CD14-positive monocyte (primary cell): ENCODE results near the gene MICU2. TPM values are rescaled to one million over a fixed set of nuclear protein-coding genes. Genes with fewer than 3 reads are reported as not detected.

Source experiments
- DNase-seq, 3 donors: peaks; one replicate each; pipeline ENCODE4 v3.0.0-alpha.2; 2011 to 2022
- H2AFZ ChIP-seq: 2 replicates; pipeline ENCODE4 v1.6.0; 2012; ENCODE audit warnings: mild to moderate bottlenecking, low read depth, low read length, inconsistent platforms; ENCODE audit not compliant: insufficient read depth, poor library complexity, severe bottlenecking
- H3K27ac ChIP-seq, 2 donors: 1 replicate in 1 of 2; 2 replicates in 1 of 2; pipeline ENCODE4 v1.5.1; 2012 to 2013; ENCODE audit warnings: low read length in 2 of 2, control low read depth in 1 of 2, inconsistent platforms in 1 of 2, low read depth in 1 of 2, mild to moderate bottlenecking in 1 of 2
- H3K27me3 ChIP-seq, 2 donors: one replicate each; pipeline versions ENCODE4 v1.6.0 to v1.6.1; 2011 to 2013; ENCODE audit warnings: low read length in 2 of 2; ENCODE audit not compliant: control insufficient read depth in 2 of 2, insufficient read depth in 2 of 2
- H3K36me3 ChIP-seq, 2 donors: replicated peaks in 1 of 2; 1 replicate in 1 of 2; 2 replicates in 1 of 2; pipeline versions ENCODE4 v1.5.1 to v1.6.1; 2012 to 2013; ENCODE audit warnings: low read length in 2 of 2, control low read depth in 1 of 2, inconsistent platforms in 1 of 2, mild to moderate bottlenecking in 1 of 2; ENCODE audit not compliant: insufficient read depth in 2 of 2, control insufficient read depth in 1 of 2
- H3K4me1 ChIP-seq, 2 donors: 1 replicate in 1 of 2; 2 replicates in 1 of 2; pipeline versions ENCODE4 v1.5.1 to v1.6.1; 2012 to 2013; ENCODE audit warnings: low read length in 2 of 2, control low read depth in 1 of 2, inconsistent platforms in 1 of 2, mild to moderate bottlenecking in 1 of 2, moderate library complexity in 1 of 2; ENCODE audit not compliant: insufficient read depth in 2 of 2, control insufficient read depth in 1 of 2
- H3K4me2 ChIP-seq: replicated peaks from 2 replicates; pipeline ENCODE3; 2012; ENCODE audit warnings: low read length, moderate library complexity, mild to moderate bottlenecking; ENCODE audit not compliant: poor library complexity, severe bottlenecking; ENCODE audit errors: extremely low read depth
- H3K4me3 ChIP-seq, 3 experiments: fragments of 200-600 bp in 1 of 3; sonication (generic) in 1 of 3; replicated peaks in 1 of 3; 1 replicate in 2 of 3; 2 replicates in 1 of 3; pipeline ENCODE4 v1.5.1; 2011 to 2013; ENCODE audit warnings: low read length in 3 of 3, mild to moderate bottlenecking in 3 of 3, control low read depth in 2 of 3, low read depth in 2 of 3, inconsistent platforms in 1 of 3, moderate library complexity in 1 of 3
- H3K79me2 ChIP-seq: 2 replicates; pipeline ENCODE4 v1.6.0; 2012; ENCODE audit warnings: mild to moderate bottlenecking, control low read depth, inconsistent platforms, low read length, moderate library complexity; ENCODE audit not compliant: insufficient read depth
- H3K9ac ChIP-seq: 2 replicates; pipeline ENCODE4 v1.6.0; 2017; ENCODE audit warnings: low read length, mild to moderate bottlenecking; ENCODE audit not compliant: insufficient read depth, poor library complexity, severe bottlenecking
- H3K9me3 ChIP-seq, 2 donors: replicated peaks in 1 of 2; 1 replicate in 1 of 2; 2 replicates in 1 of 2; pipeline versions ENCODE4 v1.5.1 to v1.6.1; 2012 to 2013; ENCODE audit warnings: low read length in 2 of 2, control low read depth in 1 of 2; ENCODE audit not compliant: control insufficient read depth in 1 of 2, insufficient read depth in 1 of 2
- H4K20me1 ChIP-seq: 2 replicates; pipeline ENCODE4 v1.6.0; 2012; ENCODE audit warnings: mild to moderate bottlenecking, low read length, control low read depth, moderate library complexity; ENCODE audit not compliant: insufficient read depth
- H3K27ac Mint-ChIP-seq, 7 donors: one replicate each; pipeline ENCODE4 v1.8.0; 2020; ENCODE audit warnings: mild to moderate bottlenecking in 7 of 7, mixed read lengths in 7 of 7, moderate library complexity in 6 of 7, inconsistent platforms in 2 of 7
- H3K27me3 Mint-ChIP-seq, 3 donors: one replicate each; pipeline ENCODE4 v1.8.0; 2021 to 2022; ENCODE audit warnings: low read depth in 3 of 3, mild to moderate bottlenecking in 3 of 3, mixed read lengths in 3 of 3, moderate library complexity in 3 of 3, inconsistent platforms in 1 of 3
- H3K36me3 Mint-ChIP-seq, 2 donors: one replicate each; pipeline ENCODE4 v1.8.0; 2020; ENCODE audit warnings: mixed read lengths in 2 of 2, inconsistent platforms in 1 of 2, mild to moderate bottlenecking in 1 of 2
- H3K4me1 Mint-ChIP-seq: one replicate; pipeline ENCODE4 v1.8.0; 2020; ENCODE audit warnings: mild to moderate bottlenecking, mixed read lengths
- H3K4me3 Mint-ChIP-seq, 2 donors: one replicate each; pipeline ENCODE4 v1.8.0; 2020; ENCODE audit warnings: mild to moderate bottlenecking in 2 of 2, mixed read lengths in 2 of 2, moderate library complexity in 1 of 2
- H3K9me3 Mint-ChIP-seq, 7 donors: one replicate each; pipeline ENCODE4 v1.8.0; 2020 to 2022; ENCODE audit warnings: mixed read lengths in 7 of 7, mild to moderate bottlenecking in 6 of 7, moderate library complexity in 6 of 7, inconsistent platforms in 2 of 7
- WGBS: methylation state at CpG from one replicate; pipeline ENCODE4 v1.1.5; 2013; ENCODE audit warnings: missing lambda C conversion rate; ENCODE audit not compliant: insufficient coverage; 5-methylcytosine and 5-hydroxymethylcytosine counted together
- intact Hi-C, 2 donors: fragments of 100-400 bp; cut with micrococcal nuclease; formaldehyde crosslinking; loops; one replicate each; pipeline versions ENCODE4 v1.15.0 to v1.15.1; 2023
- polyA plus RNA-seq, 3 donors: library from polyadenylated mRNA; depleted of rRNA in 1 of 3; unstranded in 2 of 3; stranded (reverse) in 1 of 3; fragments of 300-500 nt in 2 of 3; fragments of >200 nt in 1 of 3; fragmentation: Illumina TruSeq in 2 of 3; gene quantifications; 1 replicate in 2 of 3; 2 replicates in 1 of 3; pipeline ENCODE4 v1.2.3, GENCODE V29; 2012 to 2021
- TF ChIP-seq, protein P1 (sequence below): fragments of 200-600 bp; IDR thresholded peaks from one replicate; pipeline ENCODE4 v1.8.0; 2022; ENCODE audit warnings: antibody characterized with exemption, mild to moderate bottlenecking

MICU2 gene
- polyA plus RNA-seq, 3 donors: 21.5 to 32.1 (median 26.8) TPM

DNA sequence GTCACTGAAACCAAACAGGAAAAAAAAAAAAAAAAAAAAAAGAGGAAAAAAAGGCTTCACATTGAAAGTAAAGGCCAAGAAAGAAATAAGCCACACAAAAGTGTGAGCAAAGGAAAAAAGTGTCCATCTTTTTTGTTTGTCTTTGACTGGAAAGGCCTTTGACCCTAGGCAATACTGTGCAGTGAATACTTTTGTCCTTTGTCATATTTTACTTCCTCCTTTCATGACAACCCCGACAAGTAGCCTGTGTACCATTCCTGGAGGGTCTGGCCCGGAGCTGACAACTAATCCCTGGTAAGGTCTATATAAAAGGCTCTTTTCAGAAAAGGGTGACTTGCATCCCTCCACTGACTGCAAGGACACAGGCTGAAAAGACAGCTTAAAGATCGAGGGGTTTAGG is 12.9 kb upstream of the MICU2 start:
- no peak overlapping the region for H3K4me3 Mint-ChIP-seq
- no peak overlapping the region for H3K9ac ChIP-seq

DNA sequence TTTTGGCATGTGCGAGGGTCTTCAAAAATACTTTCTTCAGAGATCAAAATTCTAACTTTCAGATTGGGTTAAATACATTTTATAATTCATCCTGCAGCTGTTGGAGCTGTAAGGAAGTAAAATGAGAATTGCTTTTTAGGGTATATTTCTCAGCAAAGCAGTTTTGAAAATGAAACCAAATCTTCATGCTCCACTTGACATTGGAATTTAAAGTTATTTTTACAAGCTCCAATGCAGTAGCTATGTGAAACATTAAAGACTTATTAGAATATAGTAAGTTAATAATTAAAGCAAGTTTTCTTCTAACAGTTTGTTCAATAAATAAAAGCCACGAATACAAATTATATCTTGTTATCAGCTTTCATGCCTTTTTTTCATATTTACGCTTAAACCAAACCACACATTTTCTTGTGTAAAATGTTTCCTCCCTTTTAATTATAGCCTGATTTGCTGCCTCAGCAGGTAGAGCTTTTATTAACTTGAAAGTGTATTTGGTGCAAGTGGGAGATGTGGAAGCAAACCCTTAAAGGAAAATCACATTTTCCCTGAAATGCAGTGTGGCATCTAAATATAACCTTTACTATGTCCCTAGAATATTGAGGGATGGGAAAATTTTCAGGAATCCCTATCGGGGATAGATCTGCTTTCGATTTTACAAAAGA is 12.4 kb upstream of the MICU2 start:
- no peak for DNase-seq
- no peak overlapping the region for H2AFZ ChIP-seq
- H3K36me3 Mint-ChIP-seq: no peaks in the 10 kb centered on the region
- H3K27me3 ChIP-seq: no peaks in the 10 kb centered on the region
- no peaks in the 10 kb centered on the region for H3K36me3 ChIP-seq
- no peaks in the 10 kb centered on the region for H3K79me2 ChIP-seq
- no peak overlapping the region for H3K9ac ChIP-seq
- no peak overlapping the region for H3K27ac Mint-ChIP-seq
- intact Hi-C loops: no loop called here
- H3K4me2 ChIP-seq: no peak overlapping the region
- peaks cover 0 to 3% (median 0%) of the 10 kb centered on the region in 7 donors for H3K9me3 Mint-ChIP-seq
- no CpG with 5 or more reads among the region's 5 CpGs for WGBS
- no peak overlapping the region for H3K4me3 Mint-ChIP-seq
- no peak overlapping the region for H3K27ac ChIP-seq
- H3K4me1 ChIP-seq: peaks cover 0 to 3% of the 10 kb centered on the region in 2 donors
- no peaks in the 10 kb centered on the region for H3K9me3 ChIP-seq
- H3K4me3 ChIP-seq: no peak overlapping the region
- H4K20me1 ChIP-seq: no peaks in the 10 kb centered on the region
- peaks cover 2% of the 10 kb centered on the region for H3K4me1 Mint-ChIP-seq
- H3K27me3 Mint-ChIP-seq: peaks cover 3 to 5% (median 4%) of the 10 kb centered on the region in 3 donors
- TF ChIP-seq, protein P1, sequence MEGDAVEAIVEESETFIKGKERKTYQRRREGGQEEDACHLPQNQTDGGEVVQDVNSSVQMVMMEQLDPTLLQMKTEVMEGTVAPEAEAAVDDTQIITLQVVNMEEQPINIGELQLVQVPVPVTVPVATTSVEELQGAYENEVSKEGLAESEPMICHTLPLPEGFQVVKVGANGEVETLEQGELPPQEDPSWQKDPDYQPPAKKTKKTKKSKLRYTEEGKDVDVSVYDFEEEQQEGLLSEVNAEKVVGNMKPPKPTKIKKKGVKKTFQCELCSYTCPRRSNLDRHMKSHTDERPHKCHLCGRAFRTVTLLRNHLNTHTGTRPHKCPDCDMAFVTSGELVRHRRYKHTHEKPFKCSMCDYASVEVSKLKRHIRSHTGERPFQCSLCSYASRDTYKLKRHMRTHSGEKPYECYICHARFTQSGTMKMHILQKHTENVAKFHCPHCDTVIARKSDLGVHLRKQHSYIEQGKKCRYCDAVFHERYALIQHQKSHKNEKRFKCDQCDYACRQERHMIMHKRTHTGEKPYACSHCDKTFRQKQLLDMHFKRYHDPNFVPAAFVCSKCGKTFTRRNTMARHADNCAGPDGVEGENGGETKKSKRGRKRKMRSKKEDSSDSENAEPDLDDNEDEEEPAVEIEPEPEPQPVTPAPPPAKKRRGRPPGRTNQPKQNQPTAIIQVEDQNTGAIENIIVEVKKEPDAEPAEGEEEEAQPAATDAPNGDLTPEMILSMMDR: no peak

More for the DNA sequence above, 12.9 kb upstream of the MICU2 start:
- peaks cover 3 to 5% (median 4%) of the 10 kb centered on the region in 3 donors for H3K27me3 Mint-ChIP-seq
- peaks cover 0 to 3% (median 0%) of the 10 kb centered on the region in 7 donors for H3K9me3 Mint-ChIP-seq
- intact Hi-C loops: no loop called here
- H3K27ac Mint-ChIP-seq: no peak overlapping the region
- Histone ChIP-seq H3K36me3 (no peaks in the 10 kb centered on the region), H4K20me1 (no peaks in the 10 kb centered on the region), H3K4me1 (peaks cover 0 to 3% of the 10 kb centered on the region in 2 donors), H2AFZ (peak overlapping the region; percentile 41), H3K79me2 (no peaks in the 10 kb centered on the region), H3K4me3 (no peak overlapping the region), H3K9me3 (no peaks in the 10 kb centered on the region), H3K4me2 (no peak overlapping the region), H3K27ac (no peak overlapping the region), H3K27me3 (no peaks in the 10 kb centered on the region)
- no peak for DNase-seq
- WGBS: 79% methylated on average over 2 of the region's 3 CpGs
- TF ChIP-seq, protein P1: no peak
- H3K36me3 Mint-ChIP-seq: no peaks in the 10 kb centered on the region
- peaks cover 2% of the 10 kb centered on the region for H3K4me1 Mint-ChIP-seq
